Measurements from ENCODE around the gene FHL2.

DNA sequence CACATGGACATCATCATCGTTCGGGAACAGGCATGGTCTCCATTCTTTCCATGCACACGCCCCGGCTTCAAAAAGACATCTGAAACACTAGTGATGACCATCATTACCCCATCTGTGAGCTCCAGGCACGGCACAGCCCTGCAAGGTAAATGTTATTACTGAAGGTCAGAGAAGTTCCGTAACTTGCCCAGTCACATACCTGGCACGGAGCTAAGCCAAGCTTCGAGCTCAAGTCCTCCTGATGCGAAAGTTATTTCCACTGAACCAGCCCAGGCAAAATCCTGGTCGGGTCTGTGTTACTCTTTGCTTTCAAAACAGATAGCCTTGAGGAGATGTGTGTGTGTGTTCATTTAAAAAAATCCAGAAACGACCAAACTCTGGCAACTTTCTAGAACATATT is 22.8 kb downstream of the FHL2 start:
- TF ChIP-seq, protein P1, sequence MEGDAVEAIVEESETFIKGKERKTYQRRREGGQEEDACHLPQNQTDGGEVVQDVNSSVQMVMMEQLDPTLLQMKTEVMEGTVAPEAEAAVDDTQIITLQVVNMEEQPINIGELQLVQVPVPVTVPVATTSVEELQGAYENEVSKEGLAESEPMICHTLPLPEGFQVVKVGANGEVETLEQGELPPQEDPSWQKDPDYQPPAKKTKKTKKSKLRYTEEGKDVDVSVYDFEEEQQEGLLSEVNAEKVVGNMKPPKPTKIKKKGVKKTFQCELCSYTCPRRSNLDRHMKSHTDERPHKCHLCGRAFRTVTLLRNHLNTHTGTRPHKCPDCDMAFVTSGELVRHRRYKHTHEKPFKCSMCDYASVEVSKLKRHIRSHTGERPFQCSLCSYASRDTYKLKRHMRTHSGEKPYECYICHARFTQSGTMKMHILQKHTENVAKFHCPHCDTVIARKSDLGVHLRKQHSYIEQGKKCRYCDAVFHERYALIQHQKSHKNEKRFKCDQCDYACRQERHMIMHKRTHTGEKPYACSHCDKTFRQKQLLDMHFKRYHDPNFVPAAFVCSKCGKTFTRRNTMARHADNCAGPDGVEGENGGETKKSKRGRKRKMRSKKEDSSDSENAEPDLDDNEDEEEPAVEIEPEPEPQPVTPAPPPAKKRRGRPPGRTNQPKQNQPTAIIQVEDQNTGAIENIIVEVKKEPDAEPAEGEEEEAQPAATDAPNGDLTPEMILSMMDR (conservative IDR thresholded peaks at IDR 0.05; ENCODE audit: low read length): no peak
- no peak for TF ChIP-seq EZH2phosphoT487 (IDR thresholded peaks at IDR 0.05; ENCODE audit: borderline replicate concordance, low read depth, low read length)

Measured in OCI-LY7 (cell line).